ENCODE results near the gene STARD5.

DNA sequence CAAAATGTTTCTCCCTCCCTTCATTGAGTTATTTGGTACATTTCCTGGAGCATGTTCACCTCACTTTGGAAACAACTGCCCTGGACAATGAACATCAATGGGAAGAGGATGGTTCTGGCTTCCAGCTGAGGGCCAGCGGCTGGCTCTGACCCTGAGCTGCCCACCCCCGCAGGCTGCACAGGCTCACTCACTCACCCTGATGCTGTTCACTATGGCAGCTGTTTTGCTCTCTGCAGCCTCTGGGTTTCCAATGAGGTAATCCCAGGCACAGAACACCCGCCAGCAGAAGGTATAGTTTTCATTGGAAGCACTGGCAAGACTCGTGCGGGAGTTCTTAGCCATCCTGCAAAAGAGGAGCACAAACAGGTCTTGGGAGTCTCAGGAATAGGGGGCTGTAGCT, 32.3 kb upstream of the STARD5 start:
- TF ChIP-seq, protein P1, sequence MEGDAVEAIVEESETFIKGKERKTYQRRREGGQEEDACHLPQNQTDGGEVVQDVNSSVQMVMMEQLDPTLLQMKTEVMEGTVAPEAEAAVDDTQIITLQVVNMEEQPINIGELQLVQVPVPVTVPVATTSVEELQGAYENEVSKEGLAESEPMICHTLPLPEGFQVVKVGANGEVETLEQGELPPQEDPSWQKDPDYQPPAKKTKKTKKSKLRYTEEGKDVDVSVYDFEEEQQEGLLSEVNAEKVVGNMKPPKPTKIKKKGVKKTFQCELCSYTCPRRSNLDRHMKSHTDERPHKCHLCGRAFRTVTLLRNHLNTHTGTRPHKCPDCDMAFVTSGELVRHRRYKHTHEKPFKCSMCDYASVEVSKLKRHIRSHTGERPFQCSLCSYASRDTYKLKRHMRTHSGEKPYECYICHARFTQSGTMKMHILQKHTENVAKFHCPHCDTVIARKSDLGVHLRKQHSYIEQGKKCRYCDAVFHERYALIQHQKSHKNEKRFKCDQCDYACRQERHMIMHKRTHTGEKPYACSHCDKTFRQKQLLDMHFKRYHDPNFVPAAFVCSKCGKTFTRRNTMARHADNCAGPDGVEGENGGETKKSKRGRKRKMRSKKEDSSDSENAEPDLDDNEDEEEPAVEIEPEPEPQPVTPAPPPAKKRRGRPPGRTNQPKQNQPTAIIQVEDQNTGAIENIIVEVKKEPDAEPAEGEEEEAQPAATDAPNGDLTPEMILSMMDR (IDR thresholded peaks at IDR 0.05), result no peak
- TF ChIP-seq ZFX (IDR thresholded peaks at IDR 0.05; ENCODE audit: borderline replicate concordance), result no peak
